ENCODE results near the gene API5. TPM values are rescaled to one million over a fixed set of nuclear protein-coding genes. Genes with fewer than 3 reads are reported as not detected.

Gene API5
- total RNA-seq, 1 donor from 2014 or later, result 64.2 TPM

DNA sequence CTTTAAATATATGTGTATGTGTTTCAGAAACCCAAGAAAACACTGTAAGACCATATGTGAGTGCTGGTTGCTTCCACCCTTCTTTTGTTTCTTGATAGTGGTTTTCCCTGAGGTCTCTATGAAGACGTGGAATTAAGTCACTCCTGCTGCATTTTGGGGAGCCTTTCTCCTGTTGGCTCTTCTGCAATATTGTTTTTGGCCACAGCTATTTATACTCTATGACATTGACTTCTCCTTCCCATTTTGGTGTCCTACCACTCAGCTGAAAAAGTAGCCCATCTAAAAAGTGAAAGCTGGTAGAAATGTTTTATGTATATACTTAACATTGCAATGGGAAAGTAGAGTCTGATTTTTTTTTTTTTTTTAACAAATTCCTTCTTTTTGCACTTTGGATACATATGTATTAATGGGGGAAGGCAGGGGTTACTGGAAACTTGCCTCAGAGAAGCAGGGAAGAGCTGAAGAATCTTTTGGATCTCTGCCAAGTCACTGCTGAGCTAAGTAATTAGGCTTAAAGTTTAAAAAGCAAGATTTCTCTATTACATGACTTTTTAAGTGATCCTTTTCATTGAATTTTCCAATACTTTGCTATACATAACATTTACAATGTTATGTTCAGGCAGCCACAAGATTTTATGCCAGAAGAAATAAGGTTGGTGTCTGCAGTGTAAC, 48.7 kb downstream of the API5 start:
- no peak for ATAC-seq

DNA sequence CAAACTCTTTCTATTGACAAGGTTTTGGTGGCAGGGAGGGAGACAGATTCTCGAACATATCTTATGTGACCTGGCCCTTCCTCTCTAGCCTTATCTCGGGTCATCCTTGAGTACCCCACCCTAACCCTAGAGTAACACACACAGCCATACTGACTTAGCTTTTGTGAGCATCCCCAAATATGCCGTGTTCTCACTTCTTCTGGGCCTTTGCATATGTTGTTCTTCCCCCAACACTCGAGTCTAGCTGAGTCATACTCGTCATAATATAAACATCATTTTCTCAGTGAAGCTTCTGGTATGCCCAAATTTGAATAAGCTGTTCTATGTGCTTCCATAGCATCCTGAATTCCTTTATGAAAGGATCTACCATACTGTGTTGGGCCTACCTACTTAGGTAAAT, 54.9 kb downstream of the API5 start:
- no peak for ATAC-seq

DNA sequence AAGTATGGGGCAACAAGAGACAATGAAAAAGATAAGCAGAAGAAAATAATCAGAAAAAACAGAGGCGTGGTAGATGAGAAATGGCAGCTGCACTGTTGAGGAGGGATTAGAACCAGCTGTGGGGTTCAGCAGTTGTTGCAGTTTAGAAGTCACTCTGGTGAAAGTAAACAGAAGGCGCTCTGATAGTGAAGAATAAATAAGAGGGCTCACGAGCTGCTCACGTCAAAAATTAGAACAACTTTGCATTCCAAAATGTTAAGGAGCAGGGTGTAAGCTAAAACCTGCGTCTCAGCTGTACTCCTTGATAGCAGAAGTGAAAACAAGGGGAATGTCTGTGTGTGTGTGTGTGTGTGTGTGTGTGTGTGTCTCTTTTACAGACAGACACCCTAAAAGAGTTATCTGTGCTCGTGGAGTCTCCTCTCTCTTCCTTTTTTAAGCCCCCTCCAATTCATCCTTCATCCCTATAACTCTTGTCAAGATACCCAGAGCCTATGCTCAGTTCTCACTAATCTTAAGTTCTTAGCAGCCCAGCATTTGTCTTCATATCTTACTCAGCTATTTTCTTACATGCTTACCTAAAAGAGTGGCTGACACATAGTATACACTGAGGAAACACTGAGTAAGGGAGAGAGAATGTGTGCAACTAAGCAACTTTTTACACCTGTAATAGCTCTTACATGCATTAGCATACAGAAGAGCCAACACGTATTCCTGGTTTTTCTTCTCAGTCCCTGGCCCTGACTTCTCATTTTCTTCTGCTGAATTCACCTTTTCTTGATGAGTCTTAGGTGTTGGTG, 55.8 kb downstream of the API5 start:
- ATAC-seq, result peak; percentile 98

DNA sequence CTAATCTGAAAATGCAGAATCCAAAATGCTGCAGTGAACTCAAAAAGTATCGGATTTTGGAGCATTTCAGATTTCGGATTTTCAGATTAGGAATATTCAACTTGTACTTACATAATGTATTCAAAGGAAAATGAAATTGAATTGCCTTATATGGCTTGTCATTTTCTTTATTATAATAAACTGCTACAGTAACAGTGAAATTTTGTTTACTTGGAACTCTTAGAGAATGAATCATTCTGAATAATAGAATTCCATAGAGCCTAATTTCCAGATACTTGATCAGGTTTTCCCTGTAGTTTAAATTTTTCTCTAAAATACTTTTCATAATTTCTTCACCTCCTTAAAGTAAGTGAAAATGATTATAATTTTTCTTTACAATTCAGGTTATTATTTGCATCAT, 64.3 kb downstream of the API5 start:
- ATAC-seq, result no peak

DNA sequence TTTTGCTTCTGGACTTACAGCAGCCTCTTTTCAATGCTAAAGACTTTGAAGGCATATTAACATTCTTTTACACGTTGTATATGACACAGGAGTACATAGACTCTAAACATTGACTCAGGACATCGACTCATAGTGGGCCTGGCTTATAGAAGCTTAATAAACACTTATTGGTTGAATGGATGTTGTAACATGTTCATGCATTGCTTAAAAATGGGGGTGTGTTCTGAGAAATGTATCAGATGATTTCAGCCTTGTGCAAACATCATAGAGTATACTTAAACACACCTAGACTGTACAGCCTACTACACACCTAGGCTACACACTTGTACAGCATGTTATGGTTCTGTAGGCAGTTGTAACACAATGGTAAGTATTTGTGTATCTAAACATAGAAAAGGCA, 64.8 kb downstream of the API5 start:
- ATAC-seq, result peak; percentile 100

DNA sequence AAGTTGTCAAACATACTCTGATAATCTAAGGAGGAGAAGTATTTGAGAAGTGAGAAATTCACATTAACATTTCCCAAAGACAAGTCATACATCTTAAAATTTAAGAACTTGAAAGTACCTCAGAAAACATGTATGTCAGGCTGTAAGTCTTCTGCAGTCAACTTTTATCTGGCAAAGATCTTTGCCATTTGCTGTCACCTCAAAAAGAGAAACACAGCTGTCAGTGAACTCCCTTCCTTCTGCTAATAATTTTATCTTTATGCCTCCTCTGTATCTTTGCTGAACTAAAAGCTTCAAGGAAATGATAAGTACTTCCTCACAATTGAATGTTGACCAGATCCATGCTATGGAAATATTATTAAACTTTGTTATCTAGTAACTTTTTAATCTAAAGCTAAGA, 65.6 kb downstream of the API5 start:
- ATAC-seq, result no peak

DNA sequence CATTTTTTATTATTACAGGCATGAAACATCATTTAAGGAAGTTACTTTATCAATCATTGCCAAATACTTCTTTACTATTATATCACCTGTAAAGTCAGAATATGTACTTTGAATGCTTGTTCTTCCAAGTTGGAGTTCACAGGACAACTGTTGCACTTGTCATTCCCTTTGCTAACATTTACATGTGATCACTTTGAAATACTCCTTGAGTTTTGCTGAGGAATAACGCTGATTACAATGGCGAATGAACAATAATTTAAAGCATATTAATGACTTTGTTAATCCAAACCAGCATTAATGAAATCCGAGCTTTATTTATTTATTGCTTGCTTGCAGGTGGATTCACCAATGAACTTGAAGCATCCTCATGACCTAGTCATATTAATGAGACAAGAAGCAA, 67.1 kb downstream of the API5 start:
- ATAC-seq, result no peak

DNA sequence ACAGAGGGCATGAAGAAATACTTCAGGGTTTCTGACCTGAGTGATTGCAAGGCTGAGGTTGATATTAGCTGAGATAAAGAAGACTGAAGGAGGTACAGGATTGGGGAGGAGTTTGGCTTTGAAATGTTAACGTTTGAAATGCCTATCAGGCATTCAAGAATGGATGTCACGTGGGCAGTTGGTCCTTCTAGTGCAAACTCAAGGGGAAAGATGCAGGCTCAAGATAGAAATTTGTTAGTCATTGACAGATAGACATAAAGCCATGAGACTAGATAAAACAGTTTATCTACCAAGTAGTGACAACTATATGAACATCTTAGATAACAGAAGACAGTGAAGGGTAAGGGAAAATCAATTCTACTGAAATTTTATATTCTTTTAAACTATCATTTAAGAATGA, 70.0 kb downstream of the API5 start:
- ATAC-seq, result no peak

DNA sequence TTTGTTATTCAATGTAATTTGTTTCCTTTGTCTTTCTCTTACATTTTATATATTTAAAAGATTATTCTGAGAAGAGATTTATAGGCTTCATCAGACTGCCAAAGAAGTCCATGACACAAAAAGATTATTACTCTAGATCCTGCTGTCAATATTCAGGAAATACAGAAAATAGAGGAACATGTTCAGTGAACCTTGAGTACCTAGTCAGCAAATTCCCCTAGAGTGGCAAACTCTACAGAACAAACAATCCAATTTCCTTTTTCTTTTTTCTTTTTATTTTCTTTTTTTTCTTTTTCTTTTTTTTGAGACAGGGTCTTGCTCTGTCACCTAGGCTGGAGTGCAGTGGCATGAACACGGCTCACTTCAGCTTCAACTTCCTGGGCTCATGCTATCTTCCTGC, 70.8 kb downstream of the API5 start:
- ATAC-seq, result no peak

DNA sequence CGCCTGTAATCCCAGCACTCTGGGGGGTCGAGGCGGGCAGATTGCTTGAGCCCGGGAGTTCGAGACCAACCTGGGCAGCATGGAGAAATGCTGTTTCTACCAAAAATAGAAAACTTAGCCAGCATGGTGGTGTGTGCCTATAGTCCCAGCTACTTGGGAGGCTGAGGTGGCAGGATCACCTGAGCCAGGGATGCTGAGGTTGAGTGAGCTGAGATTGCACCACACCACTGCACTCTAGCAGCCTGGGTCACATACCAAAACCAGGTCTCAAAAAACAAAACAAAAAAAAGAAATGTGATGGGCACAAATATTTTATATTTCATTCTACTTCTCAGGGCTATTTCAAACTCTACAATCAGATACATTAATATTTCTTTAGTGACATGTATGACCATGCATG, 72.6 kb downstream of the API5 start:
- ATAC-seq, result no peak

DNA sequence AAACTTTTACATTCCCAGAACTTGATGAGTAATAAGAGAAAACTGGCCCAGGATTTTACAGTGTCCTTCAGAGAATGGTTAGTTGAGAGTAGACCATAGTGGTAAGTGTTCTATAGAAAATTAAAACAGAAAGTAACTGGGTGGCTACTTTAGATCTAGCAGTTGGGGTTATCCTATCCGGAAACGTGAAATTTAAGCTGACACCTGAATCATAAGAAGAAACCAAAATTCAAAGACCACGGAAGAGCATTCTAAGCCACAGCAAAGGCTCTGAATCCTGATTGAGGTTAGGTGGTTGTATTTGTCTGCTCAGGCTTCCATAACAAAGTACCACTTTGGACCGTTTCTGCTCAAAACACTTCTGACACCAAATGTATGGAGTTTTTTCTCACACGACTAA, 80.9 kb downstream of the API5 start:
- ATAC-seq, result no peak

DNA sequence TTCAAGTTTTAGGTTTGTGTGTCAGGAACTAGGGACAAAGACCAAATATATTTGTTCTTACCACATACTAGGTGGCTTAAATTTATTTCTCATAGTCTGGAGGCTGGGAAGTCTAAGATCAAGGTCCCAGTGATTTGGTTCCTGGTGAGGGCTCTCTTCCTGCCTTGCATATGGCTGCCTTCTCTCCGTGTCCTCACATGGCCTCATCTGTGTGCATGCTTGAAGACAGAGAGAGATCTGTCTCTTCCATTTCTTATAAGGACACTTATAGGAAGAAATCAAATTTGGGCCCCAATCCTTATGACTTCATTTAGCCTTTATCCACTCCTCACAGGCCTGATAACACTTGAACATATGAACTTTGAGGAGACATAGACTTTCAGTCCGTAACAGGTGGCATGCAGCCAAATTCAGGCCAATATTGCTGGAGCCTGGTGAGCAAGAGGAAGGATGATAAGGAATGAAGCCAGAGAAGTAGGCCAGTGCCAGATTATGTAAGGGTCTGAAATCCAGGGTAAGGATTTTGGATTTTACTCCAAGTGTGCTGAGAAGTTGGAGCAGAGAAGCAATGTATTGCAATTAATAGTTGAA, 82.1 kb downstream of the API5 start:
- no peak for ATAC-seq

Other genes with a start within 250 kb of the API5 start
- 36.0 TPM for gene TTC17, start 46.9 kb downstream of the API5 start, total RNA-seq